HG02885 (cell line): Measurements from ENCODE around the gene ZMIZ1.

ENCODE experiments used
- ATAC-seq: cut with Tn5 transposase; IDR thresholded peaks from one replicate; pipeline ENCODE4 v1.9.1; 2021; ENCODE audit warnings: mild to moderate bottlenecking; ENCODE audit not compliant: unreplicated experiment, poor library complexity

ZMIZ1 gene

GRCh38 chr10:79289801-79290200, 221.0 kb downstream of the ZMIZ1 start:
- ATAC-seq: no peak

GRCh38 chr10:79292026-79292766, 223.4 kb downstream of the ZMIZ1 start:
- no peak for ATAC-seq

- ATAC-seq: no peak
Measured at GRCh38 chr10:79292891-79293746, 224.4 kb downstream of the ZMIZ1 start.

- ATAC-seq: no peak
Measured at GRCh38 chr10:79293841-79294581, 225.2 kb downstream of the ZMIZ1 start.

GRCh38 chr10:79295563-79295962, 226.8 kb downstream of the ZMIZ1 start:
- no peak for ATAC-seq

GRCh38 chr10:79296431-79296830, 227.7 kb downstream of the ZMIZ1 start:
- ATAC-seq: no peak

GRCh38 chr10:79298403-79299244, 229.9 kb downstream of the ZMIZ1 start:
- no peak for ATAC-seq

GRCh38 chr10:79299397-79300241, 230.9 kb downstream of the ZMIZ1 start:
- ATAC-seq: no peak

GRCh38 chr10:79300711-79301110, 231.9 kb downstream of the ZMIZ1 start:
- ATAC-seq: no peak

- no peak for ATAC-seq
Measured at GRCh38 chr10:79301754-79302530, 233.2 kb downstream of the ZMIZ1 start.

GRCh38 chr10:79303631-79304478, 235.1 kb downstream of the ZMIZ1 start:
- ATAC-seq: no peak

- no peak for ATAC-seq
Measured at GRCh38 chr10:79304479-79305087, 235.8 kb downstream of the ZMIZ1 start.

GRCh38 chr10:79305515-79305914, 236.7 kb downstream of the ZMIZ1 start:
- ATAC-seq: no peak

GRCh38 chr10:79305988-79306387, 237.2 kb downstream of the ZMIZ1 start:
- ATAC-seq: no peak

- ATAC-seq: no peak
Measured at GRCh38 chr10:79306644-79307220, 238.0 kb downstream of the ZMIZ1 start.

GRCh38 chr10:79308016-79308415, 239.2 kb downstream of the ZMIZ1 start:
- ATAC-seq: no peak
